Parathyroid adenoma (tissue), 2 donors: ENCODE measurements around the gene ROM1.
"Not testable (repeated sequence)": the region's sequence is repeated elsewhere in the genome, so short reads cannot be mapped to it uniquely, and the experiment has no call there.

Experiments used
- H2AFZ ChIP-seq: fragments of 300-600 bp; sonication (generic); one replicate; pipeline ENCODE4 v1.7.0; 2017; ENCODE audit warnings: antibody characterized with exemption, mild to moderate bottlenecking
- H3K27ac ChIP-seq: fragments of 300-600 bp; sonication (generic); one replicate; pipeline ENCODE4 v1.7.0; 2017
- H3K27me3 ChIP-seq: fragments of 300-600 bp; sonication (generic); one replicate; pipeline ENCODE4 v1.7.0; 2017; ENCODE audit warnings: low read length; ENCODE audit not compliant: control insufficient read depth, insufficient read depth
- H3K36me3 ChIP-seq: fragments of 300-600 bp; sonication (generic); one replicate; pipeline ENCODE4 v1.7.0; 2017; ENCODE audit warnings: low read length; ENCODE audit not compliant: control insufficient read depth, insufficient read depth
- H3K4me1 ChIP-seq: fragments of 300-600 bp; sonication (generic); one replicate; pipeline ENCODE4 v1.7.0; 2017; ENCODE audit warnings: control low read depth
- H3K4me2 ChIP-seq: fragments of 300-600 bp; sonication (generic); one replicate; pipeline ENCODE4 v1.7.0; 2017; ENCODE audit warnings: low read length
- H3K4me3 ChIP-seq: fragments of 300-600 bp; sonication (generic); one replicate; pipeline ENCODE4 v1.7.0; 2017; ENCODE audit warnings: low read depth, low read length
- H3K79me2 ChIP-seq: fragments of 300-600 bp; sonication (generic); one replicate; pipeline ENCODE4 v1.7.0; 2017; ENCODE audit warnings: control low read depth
- H3K9ac ChIP-seq: fragments of 300-600 bp; sonication (generic); one replicate; pipeline ENCODE4 v1.7.0; 2017; ENCODE audit warnings: mild to moderate bottlenecking
- H3K9me3 ChIP-seq: fragments of 300-600 bp; sonication (generic); one replicate; pipeline ENCODE4 v1.7.0; 2017; ENCODE audit warnings: low read length; ENCODE audit not compliant: control insufficient read depth
- CTCF ChIP-seq: fragments of 300-600 bp; sonication (generic); IDR thresholded peaks from one replicate; pipeline ENCODE4 v1.7.0; 2017; ENCODE audit warnings: antibody characterized with exemption, mild to moderate bottlenecking
- donor health status: primary hyperparathyroidism.

ROM1 gene

DNA sequence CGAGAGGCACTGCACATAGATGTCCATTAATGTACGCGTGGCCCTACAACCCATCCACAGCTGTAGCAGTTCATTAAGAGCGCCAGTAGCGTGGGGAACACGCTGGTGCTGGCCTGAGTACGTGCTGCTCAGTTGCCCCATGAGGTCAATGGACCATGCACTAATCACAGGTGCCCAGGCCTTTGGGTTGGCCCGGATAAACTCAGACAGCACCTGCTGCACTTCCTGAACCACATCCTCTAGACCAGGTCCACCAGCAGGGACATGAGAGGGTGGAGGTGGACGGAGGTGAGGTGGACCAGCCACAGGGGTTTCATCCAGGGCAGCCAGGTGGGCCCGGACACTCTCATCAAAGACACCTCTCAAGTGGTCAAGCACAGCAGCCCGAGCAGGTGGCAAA lies 36.4 kb downstream of the ROM1 start:
- Histone ChIP-seq H3K79me2 (peaks cover 8% of the 10 kb centered on the region), H3K4me1 (peaks cover 3% of the 10 kb centered on the region), H3K36me3 (no peaks in the 10 kb centered on the region), H3K4me2 (no peak overlapping the region), H3K27me3 (no peaks in the 10 kb centered on the region), H3K27ac (no peak overlapping the region), H3K4me3 (no peak overlapping the region), H3K9ac (no peak overlapping the region), H3K9me3 (no peaks in the 10 kb centered on the region), H2AFZ (no peak overlapping the region)
- no peak for TF ChIP-seq CTCF

GRCh38 chr11:62650283-62650682 lies 37.2 kb downstream of the ROM1 start:
- not testable (repeated sequence) for H3K4me3 ChIP-seq, H3K4me1 ChIP-seq, H3K27me3 ChIP-seq, H3K9me3 ChIP-seq, H3K9ac ChIP-seq, H3K27ac ChIP-seq, H2AFZ ChIP-seq, H3K79me2 ChIP-seq, H3K36me3 ChIP-seq, H3K4me2 ChIP-seq

- peak overlapping the region; percentile 88 for H3K4me3 ChIP-seq
- no peaks in the 10 kb centered on the region for H3K9me3 ChIP-seq
- no peaks in the 10 kb centered on the region for H3K27me3 ChIP-seq
- H3K79me2 ChIP-seq: peaks cover 4% of the 10 kb centered on the region
- peak overlapping the region; percentile 31 for H3K9ac ChIP-seq
- H3K27ac ChIP-seq: peak overlapping the region; percentile 66
- no peaks in the 10 kb centered on the region for H3K36me3 ChIP-seq
- peak overlapping the region; percentile 78 for H3K4me2 ChIP-seq
- H3K4me1 ChIP-seq: no peaks in the 10 kb centered on the region
- no peak for TF ChIP-seq CTCF
- H2AFZ ChIP-seq: peak overlapping the region; percentile 88
Measured at GRCh38 chr11:62652161-62653006, 39.3 kb downstream of the ROM1 start.

DNA sequence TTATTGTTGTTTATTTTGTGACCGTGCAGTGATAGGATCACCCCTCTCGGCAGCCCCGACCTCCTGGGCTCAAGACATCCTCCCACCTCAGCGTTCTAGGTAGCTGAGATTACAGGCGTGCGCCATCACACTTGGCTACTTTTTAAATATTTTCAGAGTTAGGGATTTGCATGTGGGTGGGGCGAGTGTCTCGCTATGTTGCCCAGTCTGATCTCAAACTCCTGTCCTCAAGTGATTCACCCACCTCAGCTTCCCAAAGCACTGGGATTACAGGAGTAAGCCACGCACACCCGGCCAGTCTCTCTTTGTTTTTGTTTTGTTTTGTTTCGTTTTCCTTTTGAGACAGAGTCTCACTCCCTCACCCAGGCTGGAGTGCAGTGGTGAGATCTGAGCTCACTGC lies 41.2 kb downstream of the ROM1 start:
- no peak for TF ChIP-seq CTCF
- Histone ChIP-seq H3K27ac (no peak overlapping the region), H3K79me2 (peaks cover 4% of the 10 kb centered on the region), H3K27me3 (no peaks in the 10 kb centered on the region), H3K4me1 (no peaks in the 10 kb centered on the region), H3K4me3 (no peak overlapping the region), H3K36me3 (no peaks in the 10 kb centered on the region), H3K4me2 (no peak overlapping the region), H2AFZ (no peak overlapping the region), H3K9ac (no peak overlapping the region), H3K9me3 (no peaks in the 10 kb centered on the region)

DNA sequence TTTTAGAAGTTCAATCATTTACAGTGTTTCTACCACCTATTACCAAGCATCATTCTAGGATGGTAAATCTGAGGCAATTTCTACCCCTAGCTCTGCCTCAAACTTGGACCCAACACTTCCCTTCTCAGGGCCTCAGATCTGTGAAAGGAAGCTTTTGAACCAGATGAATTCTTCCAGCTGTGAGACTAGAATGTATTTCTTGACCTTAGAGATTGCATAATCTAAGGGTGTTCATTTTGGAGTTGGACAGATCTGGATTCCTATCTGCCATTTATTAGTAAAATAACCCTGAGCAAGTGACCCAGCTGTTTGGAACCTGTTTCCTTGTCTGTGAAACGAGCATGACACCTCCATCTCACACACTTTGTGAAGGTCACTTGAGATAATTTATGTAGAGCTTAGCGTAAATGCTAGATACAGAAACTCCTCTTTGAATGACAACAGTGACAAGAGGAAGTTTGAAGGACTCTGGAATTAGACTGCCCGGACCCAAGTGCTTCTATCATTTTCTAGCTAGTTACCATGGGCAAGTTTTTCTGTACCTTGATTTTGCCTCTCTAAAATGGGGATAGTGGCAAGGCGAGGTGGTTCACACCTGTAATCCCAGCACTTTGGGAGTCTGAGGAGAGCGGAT lies 43.9 kb downstream of the ROM1 start:
- TF ChIP-seq CTCF: no peak
- Histone ChIP-seq H3K9ac (no peak overlapping the region), H3K79me2 (peaks cover 4% of the 10 kb centered on the region), H3K4me1 (no peaks in the 10 kb centered on the region), H3K4me3 (no peak overlapping the region), H3K27me3 (no peaks in the 10 kb centered on the region), H3K4me2 (no peak overlapping the region), H3K36me3 (no peaks in the 10 kb centered on the region), H3K27ac (no peak overlapping the region), H2AFZ (no peak overlapping the region), H3K9me3 (no peaks in the 10 kb centered on the region)
